H1 (cell line): Measurements from ENCODE around the gene ACOT11. TPM values are rescaled to one million over a fixed set of nuclear protein-coding genes. Genes with fewer than 3 reads are reported as not detected.

Experiments used
- CTCF ChIA-PET: fragments of 300-600 bp; sonication (Branson Sonifier 250); formaldehyde crosslinking; loops from one replicate; lab custom pipeline; 2021; ENCODE audit not compliant: partially characterized antibody; lab: Charles Lee
- POLR2A ChIA-PET: fragments of 300-600 bp; sonication (Branson Sonifier 250); formaldehyde crosslinking; loops from one replicate; lab custom pipeline; 2021; ENCODE audit warnings: inconsistent platforms; ENCODE audit not compliant: partially characterized antibody; lab: Charles Lee
- DNase-seq, 2 experiments: peaks; one replicate each; pipeline versions ENCODE4 v3.0.0 to v3.0.0-alpha.2; 2010 to 2022; ENCODE audit warnings: low spot score in 2 of 2, low read depth in 1 of 2, mixed read lengths in 1 of 2
- FAIRE-seq: peaks from 2 replicates; lab custom pipeline; 2011; peaks lifted over from hg19 to GRCh38; lab: Jason Lieb, UNC
- H2AFZ ChIP-seq: 2 replicates; pipeline ENCODE4 v1.8.1; 2012; ENCODE audit warnings: low read length, inconsistent platforms
- H2AK5ac ChIP-seq: 2 replicates; pipeline ENCODE4 v1.6.1; 2013; ENCODE audit warnings: low read depth, low read length
- H2BK120ac ChIP-seq: replicated peaks from 2 replicates; pipeline ENCODE3; 2013; ENCODE audit warnings: low read depth, low read length, inconsistent platforms
- H2BK12ac ChIP-seq: 2 replicates; pipeline ENCODE4 v1.6.1; 2013; ENCODE audit warnings: low read depth, low read length
- H2BK15ac ChIP-seq: 2 replicates; pipeline ENCODE4 v1.6.1; 2013; ENCODE audit warnings: low read length
- H2BK20ac ChIP-seq: 2 replicates; pipeline ENCODE4 v1.6.1; 2013; ENCODE audit warnings: low read length
- H2BK5ac ChIP-seq: 2 replicates; pipeline ENCODE4 v1.6.1; 2013; ENCODE audit warnings: low read depth, low read length
- H3K14ac ChIP-seq: 2 replicates; pipeline ENCODE4 v1.6.1; 2013; ENCODE audit warnings: inconsistent platforms; ENCODE audit not compliant: insufficient read length
- H3K18ac ChIP-seq: 2 replicates; pipeline ENCODE4 v1.6.1; 2013; ENCODE audit warnings: low read length; ENCODE audit errors: extremely low read depth
- H3K23ac ChIP-seq: 2 replicates; pipeline ENCODE4 v1.6.1; 2013; ENCODE audit warnings: inconsistent platforms; ENCODE audit not compliant: insufficient read length
- H3K23me2 ChIP-seq: 2 replicates; pipeline ENCODE4 v1.6.1; 2013; ENCODE audit warnings: low read depth, low read length
- H3K27ac ChIP-seq: 2 replicates; pipeline ENCODE4 v1.6.1; 2011; ENCODE audit warnings: low read depth, low read length, inconsistent platforms
- H3K27me3 ChIP-seq, 4 experiments: replicated peaks in 1 of 4; 1 replicate in 1 of 4; 2 replicates in 3 of 4; pipeline versions ENCODE4 v1.6.1 to v1.8.1; 2011 to 2013; ENCODE audit warnings: low read length in 3 of 4, mild to moderate bottlenecking in 3 of 4, inconsistent platforms in 2 of 4, mixed read lengths in 2 of 4, moderate library complexity in 1 of 4; ENCODE audit not compliant: control insufficient read depth in 3 of 4, insufficient read depth in 3 of 4; ENCODE audit errors: extremely low read depth in 1 of 4
- H3K36me3 ChIP-seq, 4 experiments: 2 replicates each; pipeline versions ENCODE4 v1.6.1 to v1.8.1; 2011 to 2013; ENCODE audit warnings: mild to moderate bottlenecking in 4 of 4, low read length in 3 of 4, moderate library complexity in 2 of 4, control low read depth in 1 of 4, inconsistent platforms in 1 of 4; ENCODE audit not compliant: insufficient read depth in 4 of 4, control insufficient read depth in 2 of 4
- H3K4ac ChIP-seq: replicated peaks from 2 replicates; pipeline ENCODE3; 2013; ENCODE audit warnings: low read length, low read depth, mixed read lengths, inconsistent platforms; ENCODE audit not compliant: insufficient read length
- H3K4me1 ChIP-seq, 4 experiments: replicated peaks in 1 of 4; 1 replicate in 1 of 4; 2 replicates in 3 of 4; pipeline versions ENCODE4 v1.6.1 to v1.8.1; 2011 to 2013; ENCODE audit warnings: low read length in 3 of 4, inconsistent platforms in 2 of 4, mixed read lengths in 1 of 4; ENCODE audit not compliant: insufficient read depth in 4 of 4, control insufficient read depth in 3 of 4
- H3K4me2 ChIP-seq, 2 experiments: 2 replicates each; pipeline versions ENCODE4 v1.6.1 to v1.8.1; 2011 to 2013; ENCODE audit warnings: low read depth in 2 of 2, low read length in 2 of 2, control low read depth in 1 of 2, inconsistent platforms in 1 of 2, mild to moderate bottlenecking in 1 of 2; ENCODE audit not compliant: insufficient read depth in 1 of 2
- H3K4me3 ChIP-seq, 4 experiments: fragments of 200-600, 300-600 bp in 1 of 4; sonication (generic), shearing (Covaris generic), sonication (Bioruptor Twin) in 1 of 4; 2 replicates each; pipeline versions ENCODE4 v1.5.1 to v1.8.1; 2011 to 2016; ENCODE audit warnings: low read length in 4 of 4, low read depth in 3 of 4, control low read depth in 2 of 4, inconsistent platforms in 2 of 4, mild to moderate bottlenecking in 2 of 4, mixed read lengths in 1 of 4, moderate library complexity in 1 of 4; ENCODE audit not compliant: insufficient read depth in 2 of 4; ENCODE audit errors: extremely low read depth in 1 of 4
- H3K56ac ChIP-seq: replicated peaks from 2 replicates; pipeline ENCODE3; 2013; ENCODE audit warnings: low read depth, mild to moderate bottlenecking, mixed read lengths, low read length, inconsistent platforms; ENCODE audit not compliant: insufficient read length
- H3K79me1 ChIP-seq: 2 replicates; pipeline ENCODE4 v1.6.1; 2013; ENCODE audit warnings: low read depth, low read length, control low read depth
- H3K79me2 ChIP-seq, 2 experiments: 2 replicates each; pipeline versions ENCODE4 v1.6.1 to v1.8.1; 2012 to 2013; ENCODE audit warnings: low read length in 2 of 2, mild to moderate bottlenecking in 2 of 2, inconsistent platforms in 1 of 2; ENCODE audit not compliant: insufficient read depth in 2 of 2, control insufficient read depth in 1 of 2
- H3K9ac ChIP-seq, 4 experiments: replicated peaks in 1 of 4; 1 replicate in 1 of 4; 2 replicates in 3 of 4; pipeline versions ENCODE4 v1.6.1 to v1.8.1; 2011 to 2013; ENCODE audit warnings: low read depth in 3 of 4, low read length in 3 of 4, control low read depth in 2 of 4, mild to moderate bottlenecking in 2 of 4, moderate library complexity in 2 of 4, inconsistent platforms in 1 of 4; ENCODE audit errors: extremely low read depth in 1 of 4
- H3K9me3 ChIP-seq, 2 experiments: 2 replicates each; pipeline versions ENCODE4 v1.6.1 to v1.8.1; 2012 to 2013; ENCODE audit warnings: mild to moderate bottlenecking in 2 of 2, moderate library complexity in 2 of 2, control low read depth in 1 of 2, inconsistent platforms in 1 of 2, low read depth in 1 of 2, low read length in 1 of 2, mixed read lengths in 1 of 2; ENCODE audit not compliant: insufficient read depth in 2 of 2
- H4K20me1 ChIP-seq, 2 experiments: replicated peaks in 1 of 2; 2 replicates each; pipeline versions ENCODE3 to v1.8.1; 2011 to 2013; ENCODE audit warnings: inconsistent platforms in 2 of 2, low read length in 2 of 2, mild to moderate bottlenecking in 1 of 2; ENCODE audit not compliant: insufficient read depth in 2 of 2, control insufficient read depth in 1 of 2
- H4K5ac ChIP-seq: 2 replicates; pipeline ENCODE4 v1.6.1; 2013; ENCODE audit warnings: low read length, low read depth, mixed read lengths, inconsistent platforms; ENCODE audit not compliant: insufficient read length
- H4K8ac ChIP-seq: 2 replicates; pipeline ENCODE4 v1.8.0; 2013; ENCODE audit warnings: mild to moderate bottlenecking, moderate library complexity, low read length, inconsistent platforms; ENCODE audit not compliant: insufficient read depth; ENCODE audit errors: extremely low read depth
- H4K91ac ChIP-seq: replicated peaks from 2 replicates; pipeline ENCODE3; 2013; ENCODE audit warnings: low read length, mixed read lengths, inconsistent platforms; ENCODE audit not compliant: insufficient read length
- CBX5 ChIP-seq: fragments of 300-800, 300-1000 bp; sonication (generic); IDR thresholded peaks from 2 replicates; pipeline ENCODE4 v1.7.1; 2016; ENCODE audit warnings: antibody characterized with exemption, low read length, low read depth
- CEBPB ChIP-seq: IDR thresholded peaks from 2 replicates; pipeline ENCODE4 v1.6.1; 2012; ENCODE audit warnings: low read depth, low read length
- EZH2 ChIP-seq: fragments of 200-600 bp; sonication (generic); IDR thresholded peaks from 2 replicates; pipeline ENCODE4 v1.7.1; 2012; ENCODE audit warnings: low read depth, mild to moderate bottlenecking, moderate library complexity, low read length, inconsistent platforms; ENCODE audit not compliant: severe bottlenecking
- GABPA ChIP-seq: IDR thresholded peaks from 2 replicates; pipeline ENCODE4 v1.6.1; 2011; ENCODE audit warnings: mild to moderate bottlenecking, low read length, moderate library complexity, borderline replicate concordance; ENCODE audit not compliant: insufficient read depth
- JUND ChIP-seq: IDR thresholded peaks from 2 replicates; pipeline ENCODE4 v1.6.1; 2011; ENCODE audit warnings: mild to moderate bottlenecking, improper control_type of control experiment, low read length
- KDM4A ChIP-seq: IDR thresholded peaks from one replicate; pipeline ENCODE4 v1.7.1; 2012; ENCODE audit warnings: low read depth, mild to moderate bottlenecking, moderate library complexity, low read length, inconsistent platforms; ENCODE audit not compliant: severe bottlenecking
- SIRT6 ChIP-seq: IDR thresholded peaks from one replicate; pipeline ENCODE4 v1.7.1; 2012; ENCODE audit warnings: low read length, inconsistent platforms
- TCF12 ChIP-seq: IDR thresholded peaks from 2 replicates; pipeline ENCODE4 v1.6.1; 2011; ENCODE audit warnings: low read depth, mild to moderate bottlenecking, low read length
- WGBS, 2 experiments: shearing (Covaris generic) in 1 of 2; methylation state at CpG; one replicate each; pipeline versions ENCODE4 v1.1.6 to v1.1.7; 2013 to 2015; ENCODE audit warnings: low lambda C conversion rate in 2 of 2, mixed read lengths in 2 of 2, inconsistent platforms in 1 of 2, low coverage in 1 of 2, missing lambda C conversion rate in 1 of 2; ENCODE audit not compliant: insufficient replicate concordance in 2 of 2, insufficient coverage in 1 of 2, insufficient read length in 1 of 2; ENCODE audit errors: extremely low coverage in 1 of 2, missing lambda C conversion rate in 1 of 2; 5-methylcytosine and 5-hydroxymethylcytosine counted together
- polyA plus RNA-seq, 7 experiments: library from polyadenylated mRNA; depleted of rRNA in 3 of 7; stranded (reverse) in 5 of 7; unstranded in 2 of 7; fragments of >200 nt in 5 of 7; fragments of 200-250 nt in 2 of 7; gene quantifications; 1 replicate in 5 of 7; 2 replicates in 1 of 7; 4 replicates in 1 of 7; pipeline versions ENCODE4 v1.2.1 to v1.2.3, GENCODE V29; 2011 to 2013; ENCODE audit warnings: missing spikeins in 2 of 7, mixed read lengths in 2 of 7
- total RNA-seq: library from RNA; stranded (reverse); fragmentation: NEBNext Ultra II Directional; extraction: Animal tissue kit (Norgen Biotek cat#: 25700); gene quantifications from 2 replicates; pipeline ENCODE4 v1.2.1, GENCODE V29; 2021

ACOT11 gene
- total and polyA plus RNA-seq, 2 of the 8 experiments (the other 6 are each of a cell fraction or from before 2014, with no cell fraction given): 3.8 to 4.5 TPM

- ChIA-PET CTCF (interaction anchor here (1.0 to 1.4 kb wide), 5 partner anchors 9 to 66 kb away, joined by 3 read pairs; no protein-coding TSS in a partner anchor), POLR2A (no interaction called here)
- H2AK5ac ChIP-seq: no peak overlapping the region
- H2AFZ ChIP-seq: no peak overlapping the region
- H3K9ac ChIP-seq: no peak overlapping the region
- no peak overlapping the region for H4K91ac ChIP-seq
- no peak overlapping the region for H3K14ac ChIP-seq
- no peaks in the 10 kb centered on the region for H3K79me1 ChIP-seq
- no peaks in the 10 kb centered on the region for H3K27me3 ChIP-seq
- peaks cover 0 to 4% of the 10 kb centered on the region in 2 experiments for H4K20me1 ChIP-seq
- H3K79me2 ChIP-seq: no peaks in the 10 kb centered on the region
- WGBS, 2 experiments: 80% methylated on average over 3 of the region's 3 CpGs; no CpG with 5 or more reads in 1 of the 2 experiments
- H3K4me2 ChIP-seq: no peak overlapping the region
- no peak for FAIRE-seq
- H3K9me3 ChIP-seq: no peaks in the 10 kb centered on the region
- H2BK20ac ChIP-seq: no peak overlapping the region
- DNase-seq: no peak
- no peak overlapping the region; the same call in 1 of the 2 replicates for H3K18ac ChIP-seq
- no peak overlapping the region for H4K5ac ChIP-seq
- peak overlapping the region; percentile 39; the same call in 1 of the 2 replicates for H2BK12ac ChIP-seq
- no peak overlapping the region for H3K56ac ChIP-seq
- H2BK15ac ChIP-seq: peak overlapping the region; percentile 46; the same call in 1 of the 2 replicates
- H2BK5ac ChIP-seq: peak overlapping the region; percentile 18; the same call in 1 of the 2 replicates
- no peaks in the 10 kb centered on the region for H3K36me3 ChIP-seq
- no peak overlapping the region for H3K27ac ChIP-seq
- TF ChIP-seq EZH2 (no peak), GABPA (no peak), CEBPB (no peak), SIRT6 (no peak), TCF12 (no peak), JUND (no peak), KDM4A (no peak), CBX5 (no peak)
- no peaks in the 10 kb centered on the region for H3K23me2 ChIP-seq
- no peak overlapping the region for H3K23ac ChIP-seq
- H4K8ac ChIP-seq: no peak overlapping the region; the same call in 1 of the 2 replicates
- H3K4me3 ChIP-seq: no peak overlapping the region
- H3K4me1 ChIP-seq: no peaks in the 10 kb centered on the region; a peak in 2 of 7 replicates
- no peak overlapping the region for H3K4ac ChIP-seq
- H2BK120ac ChIP-seq: no peak overlapping the region
Observed at GRCh38 chr1:54597455-54598030, 49.5 kb downstream of the ACOT11 start.
